K562 (cell line): Measurements from ENCODE around the gene CTNNBL1. TPM values are rescaled to one million over a fixed set of nuclear protein-coding genes. Genes with fewer than 3 reads are reported as not detected.

Experiments used
- ATF3 ChIP-seq, 2 experiments: fragments of 450-650 bp in 1 of 2; sonication (generic) in 1 of 2; formaldehyde crosslinking in 1 of 2; IDR thresholded peaks in 1 of 2; conservative IDR thresholded peaks in 1 of 2; 2 replicates each; pipeline versions ENCODE4 v1.6.1 to v1.8.1; 2016 to 2023; ENCODE audit warnings: mild to moderate bottlenecking in 2 of 2, moderate library complexity in 2 of 2, inconsistent platforms in 1 of 2, missing genetic modification reagents in 1 of 2
- BRCA1 ChIP-seq, 2 experiments: fragments of 450-650 bp in 1 of 2; sonication (generic) in 1 of 2; formaldehyde crosslinking in 1 of 2; IDR thresholded peaks; 2 replicates each; pipeline versions ENCODE4 v1.5.0 to v1.6.1; 2017 to 2020; ENCODE audit warnings: mild to moderate bottlenecking in 1 of 2, missing genetic modification reagents in 1 of 2
- CTBP1 ChIP-seq: fragments of 450-650 bp; IDR thresholded peaks from 2 replicates; pipeline ENCODE4 v1.6.1; 2016; ENCODE audit warnings: borderline replicate concordance
- DMBX1 ChIP-seq: fragments of 250-450 bp; sonication (Bioruptor Pico); IDR thresholded peaks from 2 replicates; pipeline ENCODE4 v1.8.0; 2022; ENCODE audit warnings: inconsistent platforms, mild to moderate bottlenecking, moderate library complexity, borderline replicate concordance
- MCM3 ChIP-seq: fragments of 450-650 bp; IDR thresholded peaks from 2 replicates; pipeline ENCODE4 v1.6.1; 2016
- MEF2A ChIP-seq: IDR thresholded peaks from 2 replicates; pipeline ENCODE4 v1.6.1; 2011; ENCODE audit warnings: low read depth, mild to moderate bottlenecking, low read length, moderate library complexity; ENCODE audit not compliant: control insufficient read depth
- SMAD4 ChIP-seq: fragments of 250-450 bp; sonication (Bioruptor Pico); conservative IDR thresholded peaks from 2 replicates; pipeline ENCODE4 v1.8.0; 2021; ENCODE audit warnings: inconsistent platforms, mild to moderate bottlenecking, moderate library complexity
- SRSF3 ChIP-seq: fragments of 200-400 bp; formaldehyde crosslinking; IDR thresholded peaks from 2 replicates; pipeline ENCODE4 v1.6.1; 2016; ENCODE audit warnings: mild to moderate bottlenecking, low read length, moderate library complexity; ENCODE audit not compliant: insufficient read depth
- TAF7 ChIP-seq: fragments of 450-650 bp; IDR thresholded peaks from 2 replicates; pipeline ENCODE4 v1.6.1; 2016; ENCODE audit warnings: missing genetic modification characterization, missing compliant biosample characterization
- TEAD2 ChIP-seq: fragments of 450-650 bp; IDR thresholded peaks from 2 replicates; pipeline ENCODE4 v1.6.1; 2016; ENCODE audit warnings: missing genetic modification characterization, control low read depth, missing compliant biosample characterization
- ZNF12 ChIP-seq: sonication (generic); formaldehyde crosslinking; IDR thresholded peaks from 2 replicates; pipeline ENCODE4 v1.4.0; 2020; ENCODE audit warnings: mild to moderate bottlenecking, missing genetic modification reagents
- ZNF232 ChIP-seq: sonication (generic); formaldehyde crosslinking; IDR thresholded peaks from 2 replicates; pipeline ENCODE4 v1.8.0; 2022; ENCODE audit warnings: mild to moderate bottlenecking, missing genetic modification reagents
- ZNF830 ChIP-seq: fragments of 250-450 bp; sonication (Bioruptor Pico); IDR thresholded peaks from 2 replicates; pipeline ENCODE4 v1.5.0; 2021; ENCODE audit warnings: mild to moderate bottlenecking
- polyA plus RNA-seq, 8 experiments: library from polyadenylated mRNA; depleted of rRNA in 4 of 8; stranded (reverse) in 5 of 8; unstranded in 3 of 8; fragments of >200 nt; fragmentation: Nextera tagmentation in 2 of 8; fragmentation: Illumina TruSeq in 1 of 8; extraction: Ambion mirVana in 2 of 8; extraction: Trizol in 1 of 8; gene quantifications; 2 replicates each; pipeline versions ENCODE4 v1.2.1 to v1.2.3, GENCODE V29; 2011 to 2014; ENCODE audit warnings: inconsistent platforms in 1 of 8, missing spikeins in 1 of 8
- total RNA-seq, 7 experiments: library from RNA; depleted of rRNA in 6 of 7; stranded (reverse); fragments of >200 nt in 6 of 7; fragmentation: Illumina TruSeq in 2 of 7; extraction: Trizol in 2 of 7; gene quantifications; 2 replicates each; pipeline versions ENCODE4 v1.2.1 to v1.2.3, GENCODE V29; 2011 to 2021; ENCODE audit warnings: low replicate concordance in 1 of 7
- TF ChIP-seq, protein P1 (sequence below): sonication (generic); formaldehyde crosslinking; IDR thresholded peaks from 2 replicates; pipeline ENCODE4 v1.8.1; 2023; ENCODE audit warnings: mild to moderate bottlenecking, missing genetic modification reagents
- TF ChIP-seq, protein P2 (sequence below): fragments of 200-800 bp; sonication (Bioruptor generic); IDR thresholded peaks from 2 replicates; pipeline ENCODE4 v1.6.1; 2017; ENCODE audit warnings: missing genetic modification characterization, missing compliant biosample characterization
- TF ChIP-seq, protein P3 (sequence below): sonication (generic); formaldehyde crosslinking; IDR thresholded peaks from 2 replicates; pipeline ENCODE4 v1.8.0; 2022; ENCODE audit warnings: missing genetic modification reagents, mild to moderate bottlenecking, moderate library complexity, borderline replicate concordance
- TF ChIP-seq, protein P4 (sequence below): fragments of 450-650 bp; IDR thresholded peaks from 2 replicates; pipeline ENCODE4 v1.6.1; 2016; ENCODE audit warnings: borderline replicate concordance

The CTNNBL1 gene
- total and polyA plus RNA-seq, 9 of the 15 experiments (the other 6 are each of a cell fraction or from before 2014, with no cell fraction given), result 32.4 to 85.6 (median 43.6) TPM

- no peak for TF ChIP-seq ZNF12 (CRISPR knock-in tag)
- TF ChIP-seq, protein P1, sequence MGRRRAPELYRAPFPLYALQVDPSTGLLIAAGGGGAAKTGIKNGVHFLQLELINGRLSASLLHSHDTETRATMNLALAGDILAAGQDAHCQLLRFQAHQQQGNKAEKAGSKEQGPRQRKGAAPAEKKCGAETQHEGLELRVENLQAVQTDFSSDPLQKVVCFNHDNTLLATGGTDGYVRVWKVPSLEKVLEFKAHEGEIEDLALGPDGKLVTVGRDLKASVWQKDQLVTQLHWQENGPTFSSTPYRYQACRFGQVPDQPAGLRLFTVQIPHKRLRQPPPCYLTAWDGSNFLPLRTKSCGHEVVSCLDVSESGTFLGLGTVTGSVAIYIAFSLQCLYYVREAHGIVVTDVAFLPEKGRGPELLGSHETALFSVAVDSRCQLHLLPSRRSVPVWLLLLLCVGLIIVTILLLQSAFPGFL (CRISPR knock-in tag), result no peak
- TF ChIP-seq CTBP1, result peak; percentile 72
- no peak for TF ChIP-seq DMBX1 (CRISPR knock-in tag)
- TF ChIP-seq SRSF3, result no peak
- no peak for TF ChIP-seq ATF3 (IDR thresholded peaks at IDR 0.05)
- no peak for TF ChIP-seq ATF3 (CRISPR knock-in tag; conservative IDR thresholded peaks at IDR 0.05)
- TF ChIP-seq, protein P2, sequence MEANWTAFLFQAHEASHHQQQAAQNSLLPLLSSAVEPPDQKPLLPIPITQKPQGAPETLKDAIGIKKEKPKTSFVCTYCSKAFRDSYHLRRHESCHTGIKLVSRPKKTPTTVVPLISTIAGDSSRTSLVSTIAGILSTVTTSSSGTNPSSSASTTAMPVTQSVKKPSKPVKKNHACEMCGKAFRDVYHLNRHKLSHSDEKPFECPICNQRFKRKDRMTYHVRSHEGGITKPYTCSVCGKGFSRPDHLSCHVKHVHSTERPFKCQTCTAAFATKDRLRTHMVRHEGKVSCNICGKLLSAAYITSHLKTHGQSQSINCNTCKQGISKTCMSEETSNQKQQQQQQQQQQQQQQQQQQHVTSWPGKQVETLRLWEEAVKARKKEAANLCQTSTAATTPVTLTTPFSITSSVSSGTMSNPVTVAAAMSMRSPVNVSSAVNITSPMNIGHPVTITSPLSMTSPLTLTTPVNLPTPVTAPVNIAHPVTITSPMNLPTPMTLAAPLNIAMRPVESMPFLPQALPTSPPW (CRISPR knock-in tag), result peak; percentile 78
- no peak for TF ChIP-seq TAF7
- TF ChIP-seq MEF2A, result no peak
- no peak for TF ChIP-seq SMAD4 (CRISPR knock-in tag)
- TF ChIP-seq, protein P3, sequence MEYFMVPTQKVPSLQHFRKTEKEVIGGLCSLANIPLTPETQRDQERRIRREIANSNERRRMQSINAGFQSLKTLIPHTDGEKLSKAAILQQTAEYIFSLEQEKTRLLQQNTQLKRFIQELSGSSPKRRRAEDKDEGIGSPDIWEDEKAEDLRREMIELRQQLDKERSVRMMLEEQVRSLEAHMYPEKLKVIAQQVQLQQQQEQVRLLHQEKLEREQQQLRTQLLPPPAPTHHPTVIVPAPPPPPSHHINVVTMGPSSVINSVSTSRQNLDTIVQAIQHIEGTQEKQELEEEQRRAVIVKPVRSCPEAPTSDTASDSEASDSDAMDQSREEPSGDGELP (CRISPR knock-in tag), result peak; percentile 38; the same call in 1 of the 2 replicates
- TF ChIP-seq, protein P4, sequence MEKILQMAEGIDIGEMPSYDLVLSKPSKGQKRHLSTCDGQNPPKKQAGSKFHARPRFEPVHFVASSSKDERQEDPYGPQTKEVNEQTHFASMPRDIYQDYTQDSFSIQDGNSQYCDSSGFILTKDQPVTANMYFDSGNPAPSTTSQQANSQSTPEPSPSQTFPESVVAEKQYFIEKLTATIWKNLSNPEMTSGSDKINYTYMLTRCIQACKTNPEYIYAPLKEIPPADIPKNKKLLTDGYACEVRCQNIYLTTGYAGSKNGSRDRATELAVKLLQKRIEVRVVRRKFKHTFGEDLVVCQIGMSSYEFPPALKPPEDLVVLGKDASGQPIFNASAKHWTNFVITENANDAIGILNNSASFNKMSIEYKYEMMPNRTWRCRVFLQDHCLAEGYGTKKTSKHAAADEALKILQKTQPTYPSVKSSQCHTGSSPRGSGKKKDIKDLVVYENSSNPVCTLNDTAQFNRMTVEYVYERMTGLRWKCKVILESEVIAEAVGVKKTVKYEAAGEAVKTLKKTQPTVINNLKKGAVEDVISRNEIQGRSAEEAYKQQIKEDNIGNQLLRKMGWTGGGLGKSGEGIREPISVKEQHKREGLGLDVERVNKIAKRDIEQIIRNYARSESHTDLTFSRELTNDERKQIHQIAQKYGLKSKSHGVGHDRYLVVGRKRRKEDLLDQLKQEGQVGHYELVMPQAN, result no peak
- no peak for TF ChIP-seq BRCA1 (IDR thresholded peaks at IDR 0.05)
- no peak for TF ChIP-seq BRCA1 (CRISPR knock-in tag; IDR thresholded peaks at IDR 0.05)
- TF ChIP-seq MCM3, result no peak
- TF ChIP-seq TEAD2 (tag), result no peak
- TF ChIP-seq ZNF232 (CRISPR knock-in tag), result no peak
- TF ChIP-seq ZNF830 (CRISPR knock-in tag), result no peak
Measured at GRCh38 chr20:37693635-37694626, at the start of gene CTNNBL1 (continued).
